SJSA1 (cell line): ENCODE data around the gene PLK4. TPM values are rescaled to one million over a fixed set of nuclear protein-coding genes. Genes with fewer than 3 reads are reported as not detected.
A peak's percentile ranks its signal among the peaks of the same experiment; 100 is the strongest.
"Not testable (repeated sequence)": the region's sequence is repeated elsewhere in the genome, so short reads cannot be mapped to it uniquely, and the experiment has no call there.

Experiments
- DNase-seq, 2 experiments: peaks; one replicate each; pipeline ENCODE4 v3.0.0-alpha.2; 2015 to 2020; ENCODE audit warnings: low spot score in 2 of 2, low read depth in 1 of 2
- H3K27ac ChIP-seq: fragments of 250-450 bp; sonication (Bioruptor Pico); 2 replicates; pipeline ENCODE4 v1.5.1; 2020; ENCODE audit warnings: mild to moderate bottlenecking, moderate library complexity
- H3K27me3 ChIP-seq: fragments of 250-450 bp; sonication (Bioruptor Pico); replicated peaks from 2 replicates; pipeline ENCODE4 v1.5.1; 2020; ENCODE audit warnings: mild to moderate bottlenecking, moderate library complexity
- H3K36me3 ChIP-seq: fragments of 250-450 bp; sonication (Bioruptor Pico); 2 replicates; pipeline ENCODE4 v1.5.1; 2020; ENCODE audit warnings: mild to moderate bottlenecking
- H3K4me1 ChIP-seq: fragments of 250-450 bp; sonication (Bioruptor Pico); replicated peaks from 2 replicates; pipeline ENCODE4 v1.6.1; 2021; ENCODE audit warnings: mild to moderate bottlenecking
- H3K4me3 ChIP-seq: fragments of 250-450 bp; sonication (Bioruptor Pico); 2 replicates; pipeline ENCODE4 v1.5.1; 2020; ENCODE audit warnings: mild to moderate bottlenecking
- H3K9me3 ChIP-seq: fragments of 250-450 bp; sonication (Bioruptor Pico); replicated peaks from 2 replicates; pipeline ENCODE4 v1.5.1; 2020; ENCODE audit warnings: mild to moderate bottlenecking
- total RNA-seq: library from RNA; depleted of rRNA; stranded (reverse); fragments of >200 nt; shearing (Covaris generic); gene quantifications from 2 replicates; pipeline ENCODE4 v1.2.3, GENCODE V29; 2014

Gene PLK4
- total RNA-seq, 1 experiment from 2014 or later, result 39.9 TPM

GRCh38 chr4:127870281-127870680 is 10.4 kb upstream of the PLK4 start:
- no peak for DNase-seq
- Histone ChIP-seq H3K4me1 (peaks cover 17% of the 10 kb centered on the region), H3K4me3 (no peak overlapping the region), H3K27ac (no peak overlapping the region), H3K27me3 (no peaks in the 10 kb centered on the region), H3K36me3 (no peaks in the 10 kb centered on the region; the same call in 1 of the 2 replicates), H3K9me3 (no peaks in the 10 kb centered on the region)

GRCh38 chr4:127870688-127871087 is 10.0 kb upstream of the PLK4 start:
- Histone ChIP-seq H3K27ac (no peak overlapping the region), H3K4me3 (no peak overlapping the region), H3K36me3 (no peaks in the 10 kb centered on the region; the same call in 1 of the 2 replicates)

GRCh38 chr4:127875791-127876190 is 4.9 kb upstream of the PLK4 start:
- Histone ChIP-seq H3K4me3 (no peak overlapping the region), H3K4me1 (peaks cover 11% of the 10 kb centered on the region), H3K9me3 (no peaks in the 10 kb centered on the region), H3K27me3 (no peaks in the 10 kb centered on the region), H3K27ac (no peak overlapping the region), H3K36me3 (peaks cover under 1% of the 10 kb centered on the region)
- DNase-seq, result no peak

More at GRCh38 chr4:127870688-127871087, 10.0 kb upstream of the PLK4 start:
- Histone ChIP-seq H3K27me3 (no peaks in the 10 kb centered on the region), H3K9me3 (no peaks in the 10 kb centered on the region), H3K4me1 (peaks cover 17% of the 10 kb centered on the region)
- DNase-seq, result peak in 1 of 2 experiments; percentile 45

GRCh38 chr4:127881563-127881864 is 821 bp downstream of the PLK4 start:
- peaks cover 6% of the 10 kb centered on the region; the same call in 1 of the 2 replicates for H3K4me1 ChIP-seq
- H3K9me3 ChIP-seq, result no peaks in the 10 kb centered on the region
- peak overlapping the region; percentile 98 for H3K27ac ChIP-seq
- peak overlapping the region; percentile 79 for H3K4me3 ChIP-seq
- H3K36me3 ChIP-seq, result peaks cover 52% of the 10 kb centered on the region
- DNase-seq, result no peak
- H3K27me3 ChIP-seq, result no peaks in the 10 kb centered on the region

GRCh38 chr4:127888559-127888958 is 7.9 kb downstream of the PLK4 start:
- H3K27me3 ChIP-seq, result no peaks in the 10 kb centered on the region
- no peak overlapping the region for H3K4me3 ChIP-seq
- no peaks in the 10 kb centered on the region for H3K9me3 ChIP-seq
- no peak overlapping the region for H3K27ac ChIP-seq
- H3K4me1 ChIP-seq, result no peaks in the 10 kb centered on the region
- H3K36me3 ChIP-seq, result peaks cover 80% of the 10 kb centered on the region
- DNase-seq, result no peak

- Histone ChIP-seq H3K27ac (no peak overlapping the region), H3K4me3 (no peak overlapping the region), H3K36me3 (peaks cover 80% of the 10 kb centered on the region), H3K27me3 (no peaks in the 10 kb centered on the region), H3K4me1 (no peaks in the 10 kb centered on the region), H3K9me3 (no peaks in the 10 kb centered on the region)
- DNase-seq, result no peak
These were observed 9.2 kb downstream of the PLK4 start for GRCh38 chr4:127889903-127890302.

- Histone ChIP-seq H3K36me3 (peaks cover 73% of the 10 kb centered on the region), H3K9me3 (no peaks in the 10 kb centered on the region), H3K4me3 (no peak overlapping the region), H3K27ac (no peak overlapping the region), H3K27me3 (no peaks in the 10 kb centered on the region), H3K4me1 (no peaks in the 10 kb centered on the region)
- no peak for DNase-seq
These were observed 15.4 kb downstream of the PLK4 start for GRCh38 chr4:127896069-127896468.

GRCh38 chr4:127896528-127896927 is 15.8 kb downstream of the PLK4 start:
- Histone ChIP-seq H3K27ac (no peak overlapping the region), H3K36me3 (peaks cover 72% of the 10 kb centered on the region), H3K4me3 (no peak overlapping the region), H3K9me3 (no peaks in the 10 kb centered on the region), H3K4me1 (no peaks in the 10 kb centered on the region), H3K27me3 (no peaks in the 10 kb centered on the region)
- no peak for DNase-seq

GRCh38 chr4:127899682-127900081 is 19.0 kb downstream of the PLK4 start:
- not testable (repeated sequence) for H3K4me3 ChIP-seq, H3K27me3 ChIP-seq, H3K9me3 ChIP-seq, DNase-seq, H3K27ac ChIP-seq, H3K4me1 ChIP-seq
- H3K36me3 ChIP-seq, result peaks cover 43% of the 10 kb centered on the region

- H3K27ac ChIP-seq, result no peak overlapping the region
- no peak overlapping the region for H3K4me3 ChIP-seq
- no peaks in the 10 kb centered on the region for H3K27me3 ChIP-seq
- no peaks in the 10 kb centered on the region for H3K4me1 ChIP-seq
- no peaks in the 10 kb centered on the region; the same call in 1 of the 2 replicates for H3K36me3 ChIP-seq
- DNase-seq, result no peak
- no peaks in the 10 kb centered on the region for H3K9me3 ChIP-seq
These were observed 24.3 kb downstream of the PLK4 start for GRCh38 chr4:127905029-127905428.

- H3K27me3 ChIP-seq, result no peaks in the 10 kb centered on the region
- no peak for DNase-seq
- H3K36me3 ChIP-seq, result peaks cover 14% of the 10 kb centered on the region
- H3K9me3 ChIP-seq, result no peaks in the 10 kb centered on the region
- H3K4me3 ChIP-seq, result no peak overlapping the region
- no peaks in the 10 kb centered on the region for H3K4me1 ChIP-seq
- no peak overlapping the region for H3K27ac ChIP-seq
These were observed 35.8 kb downstream of the PLK4 start for GRCh38 chr4:127916512-127916911.

GRCh38 chr4:127917151-127917550 is 36.5 kb downstream of the PLK4 start:
- Histone ChIP-seq H3K4me3 (no peak overlapping the region), H3K9me3 (no peaks in the 10 kb centered on the region), H3K4me1 (no peaks in the 10 kb centered on the region), H3K27ac (no peak overlapping the region), H3K27me3 (no peaks in the 10 kb centered on the region), H3K36me3 (peaks cover 15% of the 10 kb centered on the region)
- DNase-seq, result no peak

- no peak overlapping the region for H3K27ac ChIP-seq
- no peaks in the 10 kb centered on the region for H3K9me3 ChIP-seq
- H3K27me3 ChIP-seq, result no peaks in the 10 kb centered on the region
These were observed 39.8 kb downstream of the PLK4 start for GRCh38 chr4:127920521-127920920.

GRCh38 chr4:127922226-127922625 is 41.5 kb downstream of the PLK4 start:
- H3K36me3 ChIP-seq, result peaks cover 21% of the 10 kb centered on the region
- DNase-seq, result no peak
- H3K27me3 ChIP-seq, result no peaks in the 10 kb centered on the region
- H3K27ac ChIP-seq, result no peak overlapping the region
- H3K4me1 ChIP-seq, result no peaks in the 10 kb centered on the region
- H3K4me3 ChIP-seq, result no peak overlapping the region
- H3K9me3 ChIP-seq, result no peaks in the 10 kb centered on the region

More at GRCh38 chr4:127920521-127920920, 39.8 kb downstream of the PLK4 start:
- H3K4me3 ChIP-seq, result no peak overlapping the region
- peaks cover 17% of the 10 kb centered on the region for H3K36me3 ChIP-seq
- no peak for DNase-seq
- no peaks in the 10 kb centered on the region for H3K4me1 ChIP-seq

GRCh38 chr4:127925720-127926119 is 45.0 kb downstream of the PLK4 start:
- H3K36me3 ChIP-seq, result peaks cover 25% of the 10 kb centered on the region
- not testable (repeated sequence) for DNase-seq, H3K4me1 ChIP-seq, H3K27ac ChIP-seq, H3K27me3 ChIP-seq, H3K4me3 ChIP-seq, H3K9me3 ChIP-seq
